ENCODE results near the gene PPP2R5C.

GRCh38 chr14:101827286-101827685 is 65.8 kb downstream of the PPP2R5C start:
- no peak for TF ChIP-seq CTCF (conservative IDR thresholded peaks at IDR 0.05; ENCODE audit: low read depth, low read length)
- TF ChIP-seq EZH2 (IDR thresholded peaks at IDR 0.05; ENCODE audit: low read length, unreplicated experiment), result no peak
- no peak for TF ChIP-seq EZH2phosphoT487 (IDR thresholded peaks at IDR 0.05; ENCODE audit: borderline replicate concordance, low read length)
